ENCODE results near the gene MARF1.

- TF ChIP-seq CTCF (IDR thresholded peaks at IDR 0.05) (no peak), POLR2A (IDR thresholded peaks at IDR 0.05) (no peak)
Observed at GRCh38 chr16:15686287-15686686, 43.3 kb upstream of the MARF1 start.

Data from thyroid gland (tissue), 4 donors.